Parathyroid adenoma (tissue), 2 donors: ENCODE data around the gene CEP112.

Source experiments
- H2AFZ ChIP-seq: fragments of 300-600 bp; sonication (generic); one replicate; pipeline ENCODE4 v1.7.0; 2017; ENCODE audit warnings: antibody characterized with exemption, mild to moderate bottlenecking
- H3K27ac ChIP-seq: fragments of 300-600 bp; sonication (generic); one replicate; pipeline ENCODE4 v1.7.0; 2017
- H3K27me3 ChIP-seq: fragments of 300-600 bp; sonication (generic); one replicate; pipeline ENCODE4 v1.7.0; 2017; ENCODE audit warnings: low read length; ENCODE audit not compliant: control insufficient read depth, insufficient read depth
- H3K36me3 ChIP-seq: fragments of 300-600 bp; sonication (generic); one replicate; pipeline ENCODE4 v1.7.0; 2017; ENCODE audit warnings: low read length; ENCODE audit not compliant: control insufficient read depth, insufficient read depth
- H3K4me1 ChIP-seq: fragments of 300-600 bp; sonication (generic); one replicate; pipeline ENCODE4 v1.7.0; 2017; ENCODE audit warnings: control low read depth
- H3K4me2 ChIP-seq: fragments of 300-600 bp; sonication (generic); one replicate; pipeline ENCODE4 v1.7.0; 2017; ENCODE audit warnings: low read length
- H3K4me3 ChIP-seq: fragments of 300-600 bp; sonication (generic); one replicate; pipeline ENCODE4 v1.7.0; 2017; ENCODE audit warnings: low read depth, low read length
- H3K79me2 ChIP-seq: fragments of 300-600 bp; sonication (generic); one replicate; pipeline ENCODE4 v1.7.0; 2017; ENCODE audit warnings: control low read depth
- H3K9ac ChIP-seq: fragments of 300-600 bp; sonication (generic); one replicate; pipeline ENCODE4 v1.7.0; 2017; ENCODE audit warnings: mild to moderate bottlenecking
- H3K9me3 ChIP-seq: fragments of 300-600 bp; sonication (generic); one replicate; pipeline ENCODE4 v1.7.0; 2017; ENCODE audit warnings: low read length; ENCODE audit not compliant: control insufficient read depth
- CTCF ChIP-seq: fragments of 300-600 bp; sonication (generic); IDR thresholded peaks from one replicate; pipeline ENCODE4 v1.7.0; 2017; ENCODE audit warnings: antibody characterized with exemption, mild to moderate bottlenecking
- donor health status: primary hyperparathyroidism.

Gene CEP112

DNA sequence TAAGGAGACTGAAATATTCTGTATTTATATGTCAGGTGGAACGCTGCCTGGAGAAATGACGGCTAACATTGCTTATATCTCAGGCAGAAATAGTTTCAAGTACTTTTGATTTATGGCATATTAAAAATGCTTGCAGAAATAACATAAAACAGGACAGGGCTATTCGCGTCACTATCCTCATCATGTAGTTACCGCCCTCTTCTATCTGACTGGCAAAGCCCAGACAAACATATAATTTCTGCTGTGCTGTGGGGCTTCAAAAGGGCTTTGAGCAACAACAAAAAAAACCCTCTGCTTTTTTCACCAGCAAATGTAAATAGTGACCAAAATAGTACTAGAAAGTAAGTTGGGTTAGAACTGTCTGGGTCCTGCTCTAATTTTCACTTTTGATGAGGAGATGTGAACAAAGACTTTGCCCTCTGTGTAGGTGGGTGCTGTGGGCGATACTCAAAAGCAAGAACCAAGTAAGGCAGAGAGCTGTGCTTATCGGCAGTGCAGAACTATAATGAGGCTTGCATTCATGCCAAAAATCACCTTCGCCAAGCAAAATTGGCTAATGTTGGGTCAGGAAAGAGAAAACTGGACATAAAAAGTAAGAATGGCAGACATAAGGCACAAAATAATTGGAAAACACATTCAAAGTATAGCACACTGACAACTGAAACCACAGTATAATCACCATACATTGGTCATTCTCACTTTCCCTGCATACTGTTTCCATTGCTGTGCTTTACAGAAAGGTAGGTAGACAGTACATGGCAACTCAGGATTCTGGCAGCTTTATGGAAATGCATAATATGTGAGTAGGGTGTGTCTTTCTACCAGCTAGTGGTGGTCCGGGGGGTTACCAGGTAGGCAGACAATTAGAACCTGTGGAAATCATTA lies 479.3 kb downstream of the CEP112 start:
- TF ChIP-seq CTCF, result no peak

GRCh38 chr17:65711671-65712276 lies 480.2 kb downstream of the CEP112 start:
- no peak overlapping the region for H3K9ac ChIP-seq
- H3K27ac ChIP-seq, result peak overlapping the region; percentile 25
- TF ChIP-seq CTCF, result no peak
- H2AFZ ChIP-seq, result peak overlapping the region; percentile 54
- H3K4me1 ChIP-seq, result peaks cover 13% of the 10 kb centered on the region
- no peaks in the 10 kb centered on the region for H3K79me2 ChIP-seq
- H3K9me3 ChIP-seq, result no peaks in the 10 kb centered on the region
- H3K4me2 ChIP-seq, result peak overlapping the region; percentile 46
- H3K4me3 ChIP-seq, result peak overlapping the region; percentile 32
- no peaks in the 10 kb centered on the region for H3K36me3 ChIP-seq
- H3K27me3 ChIP-seq, result no peaks in the 10 kb centered on the region

More for the DNA sequence above, 479.3 kb downstream of the CEP112 start:
- H3K9me3 ChIP-seq, result no peaks in the 10 kb centered on the region
- H3K79me2 ChIP-seq, result no peaks in the 10 kb centered on the region
- H3K27ac ChIP-seq, result peak overlapping the region; percentile 25
- peak overlapping the region; percentile 7 for H3K4me3 ChIP-seq
- no peaks in the 10 kb centered on the region for H3K27me3 ChIP-seq
- H2AFZ ChIP-seq, result peak overlapping the region; percentile 13
- peak overlapping the region; percentile 46 for H3K4me2 ChIP-seq
- peaks cover 13% of the 10 kb centered on the region for H3K4me1 ChIP-seq
- H3K9ac ChIP-seq, result no peak overlapping the region
- H3K36me3 ChIP-seq, result no peaks in the 10 kb centered on the region

DNA sequence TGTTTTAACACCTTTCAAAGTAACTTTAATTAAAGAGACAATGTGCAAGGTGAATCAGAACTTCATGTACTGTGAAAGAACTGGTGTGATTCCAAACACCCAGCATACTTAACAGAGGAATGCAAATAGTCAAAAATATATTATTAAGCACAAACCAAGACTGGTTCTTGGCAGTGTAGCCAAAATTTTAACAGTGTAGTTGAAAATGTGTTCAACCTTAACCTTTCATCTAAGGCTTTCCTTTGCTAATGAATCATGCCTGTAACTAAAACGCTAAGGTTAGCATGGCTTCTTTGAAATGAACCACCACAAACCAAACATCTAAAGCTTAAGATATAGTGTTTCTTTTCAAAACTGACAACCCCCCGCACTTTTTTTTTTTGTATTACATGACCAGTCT lies 484.2 kb downstream of the CEP112 start:
- Histone ChIP-seq H3K27me3 (no peaks in the 10 kb centered on the region), H2AFZ (no peak overlapping the region), H3K27ac (no peak overlapping the region), H3K79me2 (no peaks in the 10 kb centered on the region), H3K4me1 (peaks cover 13% of the 10 kb centered on the region), H3K4me3 (no peak overlapping the region), H3K9ac (no peak overlapping the region), H3K4me2 (peak overlapping the region; percentile 2), H3K9me3 (no peaks in the 10 kb centered on the region), H3K36me3 (no peaks in the 10 kb centered on the region)
- no peak for TF ChIP-seq CTCF

GRCh38 chr17:65704731-65705130 lies 487.2 kb downstream of the CEP112 start:
- Histone ChIP-seq H3K4me1 (peaks cover 3% of the 10 kb centered on the region), H3K79me2 (no peaks in the 10 kb centered on the region), H3K4me3 (peak overlapping the region; percentile 24), H3K27me3 (no peaks in the 10 kb centered on the region), H3K9me3 (no peaks in the 10 kb centered on the region), H3K4me2 (peak overlapping the region; percentile 58), H3K36me3 (no peaks in the 10 kb centered on the region), H3K27ac (no peak overlapping the region), H3K9ac (no peak overlapping the region), H2AFZ (no peak overlapping the region)
- TF ChIP-seq CTCF, result no peak
